ENCODE measurements around the gene VWA2.

GRCh38 chr10:114234132-114234531 is 4.9 kb upstream of the VWA2 start:
- no peak for TF ChIP-seq CTCF (IDR thresholded peaks at IDR 0.05)
- TF ChIP-seq POLR2A (IDR thresholded peaks at IDR 0.05) = no peak

All from Peyer's patch (tissue), 4 donors.